Esophagus (tissue), 2 donors: ENCODE measurements around the gene BMPER. TPM values are rescaled to one million over a fixed set of nuclear protein-coding genes. Genes with fewer than 3 reads are reported as not detected.

Experiments used
- H3K27ac ChIP-seq, 2 donors: one replicate each; pipeline ENCODE4 v1.5.1; 2013; ENCODE audit warnings: low read depth in 2 of 2, mild to moderate bottlenecking in 2 of 2, inconsistent platforms in 1 of 2, low read length in 1 of 2, moderate library complexity in 1 of 2
- H3K27me3 ChIP-seq, 2 donors: one replicate each; pipeline ENCODE4 v1.6.1; 2013; ENCODE audit warnings: low read length in 2 of 2, control low read depth in 1 of 2, mild to moderate bottlenecking in 1 of 2; ENCODE audit not compliant: insufficient read depth in 2 of 2, control insufficient read depth in 1 of 2
- H3K36me3 ChIP-seq, 2 donors: one replicate each; pipeline ENCODE4 v1.6.1; 2013; ENCODE audit warnings: low read length in 1 of 2; ENCODE audit not compliant: control insufficient read depth in 2 of 2, insufficient read depth in 2 of 2
- H3K4me1 ChIP-seq, 2 donors: one replicate each; pipeline ENCODE4 v1.6.1; 2013; ENCODE audit warnings: low read length in 1 of 2; ENCODE audit not compliant: control insufficient read depth in 2 of 2, insufficient read depth in 2 of 2
- H3K4me3 ChIP-seq, 2 donors: one replicate each; pipeline ENCODE4 v1.5.1; 2013; ENCODE audit warnings: low read length in 2 of 2, mild to moderate bottlenecking in 2 of 2, low read depth in 1 of 2, moderate library complexity in 1 of 2
- H3K9me3 ChIP-seq, 2 donors: one replicate each; pipeline ENCODE4 v1.6.1; 2013; ENCODE audit warnings: mild to moderate bottlenecking in 2 of 2, low read depth in 1 of 2, low read length in 1 of 2, moderate library complexity in 1 of 2; ENCODE audit not compliant: control insufficient read depth in 2 of 2, insufficient read depth in 1 of 2
- WGBS, 2 donors: extraction: QIAGEN DNeasy Blood & Tissue Kit; methylation state at CpG; one replicate each; pipeline ENCODE4 v1.1.7; 2013; 5-methylcytosine and 5-hydroxymethylcytosine counted together
- polyA plus RNA-seq, 2 donors: library from polyadenylated mRNA; stranded (reverse); fragments of 200-250 nt; gene quantifications; one replicate each; pipeline ENCODE4 v1.2.3, GENCODE V29; 2013
- donor health status: healthy with polysubstance abuse.
- donor health status: Bipolar disorder and iron deficiency.

Gene BMPER
- polyA plus RNA-seq: under 1 TPM; 0.06 to 0.19 TPM

- H3K27me3 ChIP-seq: peaks cover 2 to 4% of the 10 kb centered on the region in 2 donors
- H3K27ac ChIP-seq: no peak within 1 kb of the TSS
Measured at GRCh38 chr7:33905389-33906032, at the start of gene BMPER. Gene BMPER, plus strand, starts transcription at chr7:33905539. Its CDS starts 75 bp downstream, at chr7:33905614.

GRCh38 chr7:33861947-33862346 lies 43.4 kb upstream of the BMPER start:
- no peaks in the 10 kb centered on the region for H3K9me3 ChIP-seq
- no peak overlapping the region for H3K4me3 ChIP-seq
- H3K27me3 ChIP-seq: no peaks in the 10 kb centered on the region
- H3K27ac ChIP-seq: no peak overlapping the region
- H3K4me1 ChIP-seq: no peaks in the 10 kb centered on the region
- no peaks in the 10 kb centered on the region for H3K36me3 ChIP-seq

More at GRCh38 chr7:33905389-33906032, at the start of gene BMPER:
- no peaks in the 10 kb centered on the region for H3K36me3 ChIP-seq
- peaks cover 5 to 6% of the 10 kb centered on the region in 2 donors for H3K4me1 ChIP-seq
- H3K9me3 ChIP-seq: no peaks in the 10 kb centered on the region
- 3 to 6% methylated on average over 28 to 42 of the region's 47 CpGs for WGBS, 2 donors
- peak within 1 kb of the TSS; percentile 43 to 46 for H3K4me3 ChIP-seq

DNA sequence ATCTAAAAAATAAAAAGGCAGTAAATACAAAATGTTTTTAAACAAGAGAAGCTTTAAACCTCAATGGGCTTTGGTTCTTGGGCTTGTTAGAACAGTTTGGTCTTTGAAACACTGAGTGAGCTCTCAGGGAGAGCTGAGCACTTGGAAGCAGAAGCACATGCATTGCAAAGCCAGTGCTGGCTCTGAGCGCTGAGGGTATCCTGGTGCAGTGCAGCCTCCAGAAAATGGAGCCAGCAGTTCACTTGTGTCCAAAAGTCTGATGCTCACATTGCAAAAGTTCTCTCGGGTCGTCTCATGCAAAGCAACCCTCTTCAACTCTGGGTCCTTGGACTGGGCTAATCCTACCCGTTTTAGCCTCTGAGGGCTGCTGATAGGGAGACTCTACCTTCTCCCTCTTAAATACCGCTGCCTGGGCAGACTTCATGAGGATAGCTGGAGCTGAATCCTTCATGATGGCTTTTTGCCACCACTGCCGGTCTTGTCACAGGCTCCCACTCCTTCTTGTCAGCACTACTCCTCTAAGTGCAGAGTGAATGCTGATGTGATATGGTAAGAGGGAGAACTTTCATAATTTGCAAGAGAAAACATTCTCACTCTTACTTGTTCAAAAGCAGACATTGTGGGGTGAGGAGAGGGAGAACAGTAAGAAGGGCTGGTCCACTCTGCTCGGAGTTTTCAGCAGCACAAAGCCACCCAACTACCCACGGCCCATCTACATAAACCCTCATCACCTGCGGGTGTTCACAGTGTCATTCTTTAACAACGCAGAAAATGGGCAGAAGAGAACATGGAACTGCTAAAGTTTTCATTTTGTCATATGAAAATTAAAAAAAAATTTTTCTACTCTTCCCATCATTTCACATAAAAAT lies 42.2 kb upstream of the BMPER start:
- no peak overlapping the region for H3K27ac ChIP-seq
- H3K27me3 ChIP-seq: no peaks in the 10 kb centered on the region
- 71 to 73% methylated on average over 10 of the region's 10 CpGs for WGBS, 2 donors
- H3K4me3 ChIP-seq: no peak overlapping the region
- H3K36me3 ChIP-seq: no peaks in the 10 kb centered on the region
- no peaks in the 10 kb centered on the region for H3K9me3 ChIP-seq
- H3K4me1 ChIP-seq: no peaks in the 10 kb centered on the region

GRCh38 chr7:33868166-33868565 lies 37.2 kb upstream of the BMPER start:
- Histone ChIP-seq H3K4me1 (no peaks in the 10 kb centered on the region), H3K4me3 (no peak overlapping the region), H3K9me3 (no peaks in the 10 kb centered on the region), H3K36me3 (no peaks in the 10 kb centered on the region), H3K27ac (no peak overlapping the region), H3K27me3 (no peaks in the 10 kb centered on the region)
- 83 to 89% methylated on average over 8 of the region's 8 CpGs for WGBS, 2 donors

GRCh38 chr7:33869176-33869575 lies 36.2 kb upstream of the BMPER start:
- Histone ChIP-seq H3K27ac (no peak overlapping the region), H3K4me3 (no peak overlapping the region), H3K36me3 (no peaks in the 10 kb centered on the region), H3K4me1 (no peaks in the 10 kb centered on the region), H3K27me3 (no peaks in the 10 kb centered on the region), H3K9me3 (no peaks in the 10 kb centered on the region)
- 86 to 87% methylated on average over 5 of the region's 5 CpGs for WGBS, 2 donors

DNA sequence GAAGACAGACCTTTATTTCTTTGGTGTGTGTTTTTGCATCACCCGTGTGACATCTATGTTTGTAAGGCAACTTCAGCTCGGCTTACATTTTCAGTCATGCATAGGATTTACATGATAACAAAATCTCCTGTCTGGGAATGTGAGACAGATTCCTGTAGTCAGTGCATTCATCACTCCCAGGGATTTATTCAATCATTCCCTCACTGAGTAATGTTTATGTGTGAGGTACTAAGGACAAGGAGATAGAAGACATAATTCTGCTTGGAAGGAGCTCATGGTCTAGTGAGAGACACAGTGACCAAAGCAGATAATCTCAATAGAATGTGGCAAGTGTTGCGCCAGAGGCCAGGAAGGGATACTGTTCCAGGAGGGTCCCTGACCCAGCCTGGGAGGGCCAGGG lies 35.2 kb upstream of the BMPER start:
- Histone ChIP-seq H3K36me3 (no peaks in the 10 kb centered on the region), H3K9me3 (no peaks in the 10 kb centered on the region), H3K4me1 (no peaks in the 10 kb centered on the region), H3K27me3 (no peaks in the 10 kb centered on the region), H3K27ac (no peak overlapping the region), H3K4me3 (no peak overlapping the region)
- 68 to 80% methylated on average over 3 of the region's 3 CpGs for WGBS, 2 donors

- WGBS, 2 donors: 70 to 73% methylated on average over 4 of the region's 4 CpGs
Measured at GRCh38 chr7:33872870-33873269, 32.5 kb upstream of the BMPER start.

GRCh38 chr7:33873518-33873917 lies 31.8 kb upstream of the BMPER start:
- Histone ChIP-seq H3K9me3 (no peaks in the 10 kb centered on the region), H3K27me3 (no peaks in the 10 kb centered on the region), H3K4me1 (no peaks in the 10 kb centered on the region), H3K4me3 (no peak overlapping the region), H3K36me3 (no peaks in the 10 kb centered on the region), H3K27ac (no peak overlapping the region)
- 87 to 95% methylated on average over 1 of the region's 1 CpG for WGBS, 2 donors

More at GRCh38 chr7:33872870-33873269, 32.5 kb upstream of the BMPER start:
- Histone ChIP-seq H3K36me3 (no peaks in the 10 kb centered on the region), H3K4me1 (no peaks in the 10 kb centered on the region), H3K27ac (no peak overlapping the region), H3K4me3 (no peak overlapping the region), H3K9me3 (no peaks in the 10 kb centered on the region), H3K27me3 (no peaks in the 10 kb centered on the region)

GRCh38 chr7:33873981-33874750 lies 31.2 kb upstream of the BMPER start:
- WGBS, 2 donors: 69 to 73% methylated on average over 4 of the region's 4 CpGs

More at GRCh38 chr7:33873981-33874750, 31.2 kb upstream of the BMPER start:
- Histone ChIP-seq H3K4me3 (no peak overlapping the region), H3K27ac (no peak overlapping the region), H3K36me3 (no peaks in the 10 kb centered on the region), H3K27me3 (no peaks in the 10 kb centered on the region), H3K9me3 (no peaks in the 10 kb centered on the region), H3K4me1 (no peaks in the 10 kb centered on the region)
